Dedifferentiated amniotic fluid mesenchymal stem cell (primary cell): Measurements from ENCODE around the gene C3orf20.
A peak's percentile ranks its signal among the peaks of the same experiment; 100 is the strongest.
"Not testable (repeated sequence)": the region's sequence is repeated elsewhere in the genome, so short reads cannot be mapped to it uniquely, and the experiment has no call there.

ENCODE experiments used
- DNase-seq: peaks from one replicate; pipeline ENCODE4 v3.0.0-alpha.2; 2016; ENCODE audit errors: extremely low spot score

Gene C3orf20

GRCh38 chr3:14650193-14650592 lies 24.7 kb upstream of the C3orf20 start:
- DNase-seq: no peak

- peak; percentile 96 for DNase-seq
These were observed 23.3 kb upstream of the C3orf20 start, which contains the start of gene CCDC174 for GRCh38 chr3:14651440-14652251. CCDC174 (plus strand) TSS chr3:14651762; CDS start chr3:14651837, 75 bp downstream.

DNA sequence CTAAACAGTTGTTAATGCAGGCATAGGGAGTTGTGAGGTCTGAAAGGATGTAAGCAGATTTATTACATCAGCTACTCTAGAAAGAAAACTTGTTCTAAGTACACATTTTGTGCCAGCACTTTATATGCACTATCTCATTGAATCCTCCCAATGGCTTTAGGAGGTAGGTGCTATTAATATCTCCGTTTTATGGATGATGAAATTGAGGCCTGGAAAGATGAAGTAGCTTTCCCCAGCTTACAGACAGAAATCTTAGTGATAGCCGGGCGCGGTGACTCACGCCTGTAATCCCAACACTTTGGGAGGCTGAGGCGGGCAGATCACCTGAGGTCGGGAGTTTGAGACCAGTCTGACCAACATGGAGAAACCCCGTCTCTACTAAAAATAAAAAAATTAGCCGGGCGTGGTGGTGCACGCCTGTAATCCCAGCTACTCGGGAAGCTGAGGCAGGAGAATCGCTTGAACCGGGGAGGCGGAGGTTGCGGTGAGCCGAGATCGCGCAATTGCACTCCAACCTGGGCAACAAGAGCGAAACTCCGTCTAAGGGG lies 22.5 kb upstream of the C3orf20 start:
- not testable (repeated sequence) for DNase-seq

DNA sequence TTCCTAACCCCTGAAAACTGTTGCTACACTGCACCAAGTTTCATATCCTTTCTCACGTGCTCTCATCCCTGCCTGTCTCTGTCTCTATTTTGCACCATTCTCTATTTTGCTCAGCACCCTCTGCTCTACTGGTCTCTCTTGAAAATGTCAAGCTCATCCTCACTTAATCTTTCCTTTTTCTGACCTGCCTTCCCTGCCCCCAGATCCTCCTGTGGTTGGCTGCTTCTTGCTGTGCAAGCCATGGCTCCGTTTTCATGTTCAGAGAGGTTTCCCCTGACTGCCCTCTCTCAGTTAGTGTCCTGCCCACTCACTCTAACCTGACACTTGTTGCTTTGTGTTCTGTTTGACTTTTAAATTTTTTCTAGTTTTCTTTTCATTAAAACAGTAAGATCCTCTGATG lies 17.4 kb upstream of the C3orf20 start:
- DNase-seq: no peak

- no peak for DNase-seq
These were observed 16.0 kb upstream of the C3orf20 start for GRCh38 chr3:14658978-14659377.

DNA sequence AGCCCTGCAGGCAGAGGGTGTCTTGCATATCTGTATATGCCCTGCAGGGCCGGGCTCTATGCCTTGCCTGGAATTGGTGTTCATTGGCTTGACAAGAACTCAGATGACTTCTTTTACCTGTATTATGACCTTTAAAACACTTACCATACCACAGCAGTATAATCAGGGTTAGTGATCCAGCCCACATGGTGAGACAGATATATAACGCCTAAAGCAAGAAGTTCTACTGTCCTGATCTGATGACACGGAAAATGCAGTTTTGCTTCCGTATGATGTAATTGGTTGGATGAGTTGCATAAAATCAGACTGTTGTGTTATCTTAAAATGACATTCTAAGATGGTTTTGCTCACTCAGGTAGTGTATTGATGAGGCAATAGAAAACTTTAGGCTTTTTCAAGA lies 14.0 kb upstream of the C3orf20 start:
- no peak for DNase-seq

DNA sequence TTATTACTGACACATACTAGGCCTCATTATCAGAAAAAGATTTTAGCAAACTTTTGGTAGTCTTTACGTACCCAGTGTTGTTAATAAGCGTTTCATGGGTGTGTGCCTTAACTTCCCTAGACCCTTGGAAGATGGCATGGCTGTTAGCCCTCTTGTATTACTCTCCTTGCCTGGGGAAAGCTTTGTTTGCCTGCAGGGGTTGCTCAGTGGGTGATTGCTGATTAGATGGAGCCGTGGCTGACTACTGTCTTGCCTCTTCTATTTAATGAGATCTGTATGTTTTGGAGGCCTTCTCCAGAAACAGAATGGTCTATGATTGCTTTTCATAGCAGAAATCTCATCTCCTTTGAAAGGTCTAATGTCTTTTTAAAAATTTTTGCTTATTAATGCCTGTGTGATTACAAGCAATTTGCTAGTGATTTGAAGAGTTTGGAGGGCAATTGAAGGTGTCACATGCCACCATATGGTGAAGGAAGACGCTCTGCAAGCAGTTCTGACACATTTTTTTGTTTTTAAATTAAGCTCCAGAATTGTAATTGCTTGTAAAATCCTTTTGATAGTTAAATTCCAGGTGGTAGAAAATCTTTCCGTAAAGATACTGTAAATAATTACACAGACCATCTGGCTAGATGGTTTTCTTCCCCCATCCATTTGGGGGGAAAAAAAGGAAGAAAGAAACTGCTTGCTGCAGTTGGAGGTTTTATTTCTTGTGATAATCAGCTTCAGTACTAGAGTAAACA lies 11.4 kb upstream of the C3orf20 start:
- DNase-seq: no peak

GRCh38 chr3:14664170-14664569 lies 10.8 kb upstream of the C3orf20 start:
- DNase-seq: no peak

DNA sequence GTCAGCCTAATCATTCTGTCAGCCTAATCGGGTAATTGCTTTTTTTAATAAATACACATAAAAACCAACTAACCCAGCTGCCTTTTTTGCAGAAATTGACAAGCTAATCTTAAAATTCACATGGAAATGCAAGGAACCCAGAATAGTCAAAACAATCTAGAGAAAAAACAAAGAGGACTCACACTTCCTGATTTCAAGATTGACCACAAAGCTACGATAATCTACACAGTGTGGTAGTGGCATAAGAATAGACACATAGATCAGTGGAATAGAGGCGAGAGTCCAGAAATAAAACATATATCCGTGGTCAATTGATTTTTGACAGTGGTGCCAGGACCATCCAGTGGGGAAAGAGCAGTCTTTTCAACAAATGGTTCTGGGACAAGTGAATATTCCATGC lies 2.4 kb upstream of the C3orf20 start:
- DNase-seq: no peak

GRCh38 chr3:14676881-14677280 lies 1.9 kb downstream of the C3orf20 start:
- no peak for DNase-seq

GRCh38 chr3:14678015-14678503 lies 3.1 kb downstream of the C3orf20 start:
- DNase-seq: no peak

DNA sequence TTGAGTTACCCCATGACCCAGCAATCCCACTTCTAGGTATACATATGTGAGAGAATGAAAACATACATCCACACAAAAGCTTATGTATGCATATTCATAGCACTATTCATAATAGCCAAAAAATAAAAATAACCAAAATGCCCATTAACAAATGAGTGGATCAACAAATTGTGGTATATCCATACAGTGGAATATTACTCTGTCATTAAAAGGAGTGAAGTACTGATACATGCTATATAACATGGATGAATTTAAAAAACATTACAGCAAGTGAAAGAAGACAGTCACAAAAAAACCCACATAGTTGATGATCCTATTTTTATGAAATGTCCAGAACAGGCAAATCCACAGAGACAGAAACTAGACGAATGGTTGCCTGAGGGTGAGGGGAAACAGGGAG lies 5.2 kb downstream of the C3orf20 start:
- DNase-seq: no peak

DNA sequence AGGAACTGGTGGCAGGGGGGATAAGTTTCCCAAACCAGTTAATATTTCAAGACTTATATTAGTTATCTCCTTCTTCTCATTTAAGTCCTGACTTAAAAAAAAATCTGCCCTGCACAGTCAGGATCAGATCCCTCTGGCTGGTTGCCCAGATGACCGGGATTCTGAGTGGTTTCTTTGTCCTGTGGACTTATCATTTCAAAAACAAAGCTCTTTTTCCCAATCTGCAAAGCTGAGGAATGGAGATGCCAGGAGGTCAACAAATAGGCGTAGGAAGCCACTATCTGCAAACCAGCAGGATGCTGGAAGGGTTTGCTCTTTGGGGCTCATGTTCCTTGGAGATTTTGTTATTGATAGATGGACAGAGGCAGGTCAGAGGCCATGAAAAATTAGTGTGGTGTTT lies 5.8 kb downstream of the C3orf20 start:
- DNase-seq: no peak

GRCh38 chr3:14684447-14684846 lies 9.5 kb downstream of the C3orf20 start:
- DNase-seq: no peak

DNA sequence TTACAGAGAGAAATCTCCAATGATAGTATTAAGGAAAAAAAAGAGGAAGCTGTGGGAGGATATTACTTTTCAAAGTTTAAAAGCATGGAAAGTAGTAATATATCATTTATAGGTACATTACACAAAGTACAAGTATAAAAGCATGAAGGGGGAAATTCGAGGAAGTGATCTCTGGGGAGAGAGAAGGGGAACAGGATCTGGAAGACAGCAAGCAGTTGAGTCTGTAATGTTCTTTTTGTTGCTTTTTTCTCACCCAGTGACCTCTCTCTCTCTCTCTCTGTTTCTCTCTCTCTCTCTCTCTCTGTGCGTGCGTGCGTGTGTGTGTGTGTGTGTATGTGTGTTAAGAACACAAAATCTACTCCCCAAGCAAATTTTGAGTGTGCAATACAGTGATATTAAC lies 10.2 kb downstream of the C3orf20 start:
- no peak for DNase-seq

GRCh38 chr3:14687360-14687759 lies 12.4 kb downstream of the C3orf20 start:
- no peak for DNase-seq

DNA sequence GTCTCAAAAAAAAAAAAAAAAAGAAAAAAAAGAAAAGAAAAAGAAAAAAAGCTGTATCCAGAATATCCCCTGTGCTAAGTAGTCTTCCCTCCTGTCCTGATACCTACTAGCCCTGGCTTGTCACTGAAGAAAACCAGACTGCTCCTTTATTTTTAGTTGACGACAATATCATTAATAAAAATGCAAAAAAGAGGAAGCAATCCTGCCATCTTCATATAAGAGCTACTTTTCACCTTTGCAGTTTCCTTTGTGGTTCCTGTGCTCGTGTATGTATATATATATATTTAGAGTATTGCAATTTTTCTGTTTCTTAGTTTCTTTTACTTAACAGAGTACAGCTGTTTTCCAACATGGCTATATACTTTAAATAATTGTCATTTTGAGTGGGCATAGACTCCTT lies 13.6 kb downstream of the C3orf20 start:
- no peak for DNase-seq

DNA sequence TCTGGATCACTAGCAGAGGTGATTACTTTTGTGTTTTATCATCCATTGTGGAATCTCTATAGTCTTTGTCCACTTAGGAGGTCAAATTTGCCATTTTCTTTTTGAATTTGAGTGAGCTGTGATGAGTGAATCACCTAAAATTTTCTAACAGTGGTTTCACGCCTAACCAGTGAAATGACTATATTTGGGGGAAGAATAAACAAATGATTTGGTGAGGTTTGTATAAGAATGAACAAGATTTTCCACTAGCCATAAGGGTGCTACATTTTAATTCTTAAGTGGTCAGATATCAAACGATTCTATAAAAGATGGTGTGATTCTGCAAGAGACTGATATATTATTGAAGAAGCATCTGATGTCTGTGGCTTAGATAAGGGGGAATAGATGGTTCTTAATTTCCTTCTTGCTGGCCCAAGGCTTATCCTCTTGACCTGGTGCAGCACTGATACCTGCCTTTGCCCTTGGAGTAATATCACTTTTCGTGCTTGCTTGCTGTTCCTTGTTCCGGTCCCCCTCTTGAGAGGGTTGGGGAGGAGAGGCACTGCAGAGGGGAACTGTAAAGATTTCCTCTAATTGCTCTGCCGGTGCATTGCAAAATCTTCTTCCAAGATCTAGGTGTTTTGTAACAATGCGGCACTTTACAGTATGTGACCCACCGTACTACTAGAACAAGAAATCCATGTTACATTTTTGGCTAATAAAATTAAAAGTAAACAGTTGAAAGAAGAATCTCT lies 14.5 kb downstream of the C3orf20 start:
- DNase-seq: no peak

DNA sequence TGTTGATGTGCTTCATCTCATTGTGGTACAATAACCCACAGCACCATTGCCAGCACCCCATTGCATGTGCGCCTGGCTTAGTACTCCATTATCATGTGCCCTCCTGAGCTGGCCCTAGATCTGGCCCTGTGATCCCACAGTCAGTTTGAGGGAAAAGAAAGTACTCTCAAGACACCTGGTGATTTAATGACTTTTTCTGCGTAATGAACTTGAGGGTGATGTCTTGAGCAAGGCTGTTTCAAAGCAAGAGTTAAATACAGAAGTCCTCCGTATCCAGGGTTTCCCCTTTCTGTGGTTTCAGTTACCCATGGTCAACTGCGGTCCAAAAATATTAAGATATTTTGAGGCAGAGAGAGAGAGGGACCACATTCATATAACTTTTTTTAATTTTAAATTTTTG lies 16.3 kb downstream of the C3orf20 start:
- DNase-seq: no peak

GRCh38 chr3:14691719-14692118 lies 16.8 kb downstream of the C3orf20 start:
- DNase-seq: no peak

GRCh38 chr3:14698601-14699244 lies 23.8 kb downstream of the C3orf20 start:
- no peak for DNase-seq

DNA sequence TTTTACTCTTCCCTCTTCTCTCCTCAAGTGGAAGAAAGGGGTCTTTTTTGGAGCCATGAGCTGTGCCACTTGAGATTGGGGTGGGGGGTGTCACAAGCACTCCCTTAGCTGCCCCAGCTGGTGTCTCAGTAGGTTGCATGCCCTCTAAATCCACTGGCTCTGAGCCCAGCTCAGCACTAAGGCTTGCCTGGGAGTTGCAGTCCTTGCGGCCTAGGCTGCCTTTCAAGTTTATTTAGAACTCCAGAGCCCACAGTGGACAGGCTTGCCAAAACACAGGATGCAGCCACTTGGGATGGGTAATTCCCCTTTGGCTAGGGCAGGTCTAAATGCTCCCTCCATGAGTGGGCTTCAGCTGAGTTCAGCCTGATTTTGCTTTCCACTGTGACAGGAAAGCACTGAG lies 24.7 kb downstream of the C3orf20 start:
- DNase-seq: no peak
